ENCODE measurements around the gene PRPF19.

Gene PRPF19

GRCh38 chr11:60924110-60924905, 17.9 kb upstream of the PRPF19 start, which contains the start of gene TMEM132A:
Gene TMEM132A, plus strand, starts transcription at chr11:60924460. Its CDS starts 174 bp downstream, at chr11:60924634.
- ATAC-seq (replicated peaks) (peak; percentile 48 to 49), DNase-seq (no peak)
- Mint-ChIP-seq H3K4me3 (peak within 1 kb of the TSS; percentile 71 to 81), H3K4me1 (peaks cover 27 to 59% of the 10 kb centered on the region in 2 donors), H3K9me3 (no peaks in the 10 kb centered on the region), H3K36me3 (peaks cover 40 to 41% of the 10 kb centered on the region in 2 donors), H3K27ac (peak within 1 kb of the TSS; percentile 25), H3K27me3 (peaks cover 9 to 11% of the 10 kb centered on the region in 2 donors)

- peaks cover 9 to 11% of the 10 kb centered on the region in 2 donors for H3K27me3 Mint-ChIP-seq
- no peaks in the 10 kb centered on the region for H3K9me3 Mint-ChIP-seq
- peak in 1 of 2 donors; percentile 3 for ATAC-seq (replicated peaks)
- H3K4me1 Mint-ChIP-seq: peaks cover 27 to 62% of the 10 kb centered on the region in 2 donors
- peaks cover 41 to 42% of the 10 kb centered on the region in 2 donors for H3K36me3 Mint-ChIP-seq
- no peak overlapping the region for H3K27ac Mint-ChIP-seq
- peak overlapping the region; percentile 67 to 81 for H3K4me3 Mint-ChIP-seq
- no peak for DNase-seq
Observed at GRCh38 chr11:60923800-60924109, 17.4 kb upstream of the PRPF19 start.

GRCh38 chr11:60923326-60923725, 16.9 kb upstream of the PRPF19 start:
- DNase-seq: no peak
- H3K27me3 Mint-ChIP-seq: peaks cover 9 to 11% of the 10 kb centered on the region in 2 donors

GRCh38 chr11:60922906-60923305, 16.5 kb upstream of the PRPF19 start:
- no peak for DNase-seq
- Mint-ChIP-seq H3K27me3 (peaks cover 9 to 11% of the 10 kb centered on the region in 2 donors), H3K9me3 (no peaks in the 10 kb centered on the region), H3K4me1 (peaks cover 29 to 70% of the 10 kb centered on the region in 2 donors), H3K36me3 (peaks cover 41 to 42% of the 10 kb centered on the region in 2 donors), H3K4me3 (no peak overlapping the region), H3K27ac (no peak overlapping the region)
- no peak for ATAC-seq (replicated peaks)

More at GRCh38 chr11:60923326-60923725, 16.9 kb upstream of the PRPF19 start:
- no peaks in the 10 kb centered on the region for H3K9me3 Mint-ChIP-seq
- peak overlapping the region; percentile 29 to 46 for H3K4me3 Mint-ChIP-seq
- H3K36me3 Mint-ChIP-seq: peaks cover 41 to 42% of the 10 kb centered on the region in 2 donors
- H3K27ac Mint-ChIP-seq: peak overlapping the region; percentile 5
- no peak for ATAC-seq (replicated peaks)
- peaks cover 28 to 67% of the 10 kb centered on the region in 2 donors for H3K4me1 Mint-ChIP-seq

- H3K4me3 Mint-ChIP-seq: no peak overlapping the region
- H3K36me3 Mint-ChIP-seq: peaks cover 43 to 47% of the 10 kb centered on the region in 2 donors
- H3K9me3 Mint-ChIP-seq: no peaks in the 10 kb centered on the region
- no peak overlapping the region for H3K27ac Mint-ChIP-seq
- no peak for DNase-seq
- H3K27me3 Mint-ChIP-seq: peaks cover 9 to 11% of the 10 kb centered on the region in 2 donors
- no peak for ATAC-seq (replicated peaks)
- peaks cover 32 to 69% of the 10 kb centered on the region in 2 donors for H3K4me1 Mint-ChIP-seq
Observed at GRCh38 chr11:60921777-60922335, 15.5 kb upstream of the PRPF19 start.

DNA sequence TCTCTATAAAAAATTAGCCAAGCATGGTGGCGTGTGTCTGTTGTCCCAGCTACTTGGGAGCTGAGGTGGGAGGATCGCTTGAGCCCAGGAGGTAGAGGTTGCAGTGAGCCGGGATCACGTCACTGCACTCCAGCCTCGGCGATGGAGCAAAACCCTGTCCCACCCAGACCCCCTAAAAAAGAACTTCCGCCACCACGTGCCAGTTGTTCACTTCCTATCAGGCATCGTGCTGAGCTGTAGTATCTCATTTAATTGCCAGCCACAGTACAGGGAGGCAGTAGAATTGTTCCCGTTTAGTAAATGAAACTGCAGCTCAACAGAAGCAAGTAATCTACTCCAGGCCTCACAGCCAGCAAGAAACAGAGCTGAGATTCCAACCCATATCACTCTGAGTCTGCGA, 14.9 kb upstream of the PRPF19 start:
- Mint-ChIP-seq H3K9me3 (no peaks in the 10 kb centered on the region), H3K4me1 (peaks cover 35 to 70% of the 10 kb centered on the region in 2 donors), H3K27me3 (peaks cover 9 to 11% of the 10 kb centered on the region in 2 donors), H3K36me3 (peaks cover 44 to 47% of the 10 kb centered on the region in 2 donors), H3K4me3 (no peak overlapping the region), H3K27ac (no peak overlapping the region)
- ATAC-seq (replicated peaks): no peak
- no peak for DNase-seq

- Mint-ChIP-seq H3K27me3 (peaks cover 4 to 6% of the 10 kb centered on the region in 2 donors), H3K9me3 (no peaks in the 10 kb centered on the region), H3K4me3 (no peak overlapping the region), H3K36me3 (peaks cover 46 to 51% of the 10 kb centered on the region in 2 donors), H3K27ac (no peak overlapping the region), H3K4me1 (peaks cover 36 to 72% of the 10 kb centered on the region in 2 donors)
- ATAC-seq (replicated peaks): no peak
- DNase-seq: no peak
Observed at GRCh38 chr11:60919956-60920355, 13.6 kb upstream of the PRPF19 start.

- DNase-seq (no peak), ATAC-seq (replicated peaks) (peak; percentile 31 to 33)
- Mint-ChIP-seq H3K4me1 (peaks cover 36 to 72% of the 10 kb centered on the region in 2 donors), H3K4me3 (peak overlapping the region; percentile 18 to 51), H3K27ac (peak overlapping the region; percentile 16), H3K9me3 (no peaks in the 10 kb centered on the region), H3K36me3 (peaks cover 46 to 51% of the 10 kb centered on the region in 2 donors), H3K27me3 (peaks cover 4 to 6% of the 10 kb centered on the region in 2 donors)
Observed at GRCh38 chr11:60919320-60919719, 12.9 kb upstream of the PRPF19 start.

DNA sequence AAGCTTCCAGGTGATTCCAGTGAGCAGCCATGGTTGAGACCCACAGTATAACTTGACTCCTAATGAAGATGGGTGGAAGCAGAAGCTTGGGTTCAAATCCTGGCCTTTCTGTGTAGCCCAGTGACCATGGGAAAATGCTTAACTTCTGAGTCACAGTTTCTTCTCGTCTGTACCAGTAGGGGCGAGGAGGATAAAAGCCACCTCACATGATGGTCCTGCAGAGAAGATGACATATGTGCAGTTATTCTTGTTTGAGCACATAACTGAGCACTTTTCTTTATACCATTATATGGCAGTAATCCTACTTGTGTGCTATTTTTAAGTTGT, 12.5 kb upstream of the PRPF19 start:
- Mint-ChIP-seq H3K36me3 (peaks cover 46 to 51% of the 10 kb centered on the region in 2 donors), H3K27ac (no peak overlapping the region), H3K4me3 (no peak overlapping the region), H3K9me3 (no peaks in the 10 kb centered on the region), H3K27me3 (peaks cover 4 to 6% of the 10 kb centered on the region in 2 donors), H3K4me1 (peaks cover 34 to 74% of the 10 kb centered on the region in 2 donors)
- ATAC-seq (replicated peaks): no peak
- DNase-seq: no peak

GRCh38 chr11:60918251-60918938, 12.0 kb upstream of the PRPF19 start:
- DNase-seq (no peak), ATAC-seq (replicated peaks) (no peak)
- H3K27me3 Mint-ChIP-seq: peaks cover 3 to 4% of the 10 kb centered on the region in 2 donors
- H3K36me3 Mint-ChIP-seq: peaks cover 44 to 50% of the 10 kb centered on the region in 2 donors
- H3K27ac Mint-ChIP-seq: no peak overlapping the region
- H3K4me1 Mint-ChIP-seq: peaks cover 34 to 74% of the 10 kb centered on the region in 2 donors
- H3K9me3 Mint-ChIP-seq: no peaks in the 10 kb centered on the region
- H3K4me3 Mint-ChIP-seq: no peak overlapping the region

- Mint-ChIP-seq H3K4me1 (peaks cover 40 to 81% of the 10 kb centered on the region in 2 donors), H3K27ac (peak overlapping the region; percentile 22), H3K36me3 (peaks cover 35 to 40% of the 10 kb centered on the region in 2 donors), H3K4me3 (peak overlapping the region in 1 of 2 donors; percentile 11), H3K9me3 (no peaks in the 10 kb centered on the region), H3K27me3 (no peaks in the 10 kb centered on the region)
- no peak for DNase-seq
- ATAC-seq (replicated peaks): no peak
Observed at GRCh38 chr11:60917267-60917666, 10.9 kb upstream of the PRPF19 start.

GRCh38 chr11:60916669-60917206, 10.4 kb upstream of the PRPF19 start:
- no peak overlapping the region for H3K27ac Mint-ChIP-seq
- peak overlapping the region; percentile 11 to 22 for H3K4me3 Mint-ChIP-seq
- H3K27me3 Mint-ChIP-seq: no peaks in the 10 kb centered on the region
- ATAC-seq (replicated peaks) (no peak), DNase-seq (no peak)
- H3K4me1 Mint-ChIP-seq: peaks cover 45 to 87% of the 10 kb centered on the region in 2 donors
- H3K36me3 Mint-ChIP-seq: peaks cover 30 to 35% of the 10 kb centered on the region in 2 donors
- H3K9me3 Mint-ChIP-seq: no peaks in the 10 kb centered on the region

DNA sequence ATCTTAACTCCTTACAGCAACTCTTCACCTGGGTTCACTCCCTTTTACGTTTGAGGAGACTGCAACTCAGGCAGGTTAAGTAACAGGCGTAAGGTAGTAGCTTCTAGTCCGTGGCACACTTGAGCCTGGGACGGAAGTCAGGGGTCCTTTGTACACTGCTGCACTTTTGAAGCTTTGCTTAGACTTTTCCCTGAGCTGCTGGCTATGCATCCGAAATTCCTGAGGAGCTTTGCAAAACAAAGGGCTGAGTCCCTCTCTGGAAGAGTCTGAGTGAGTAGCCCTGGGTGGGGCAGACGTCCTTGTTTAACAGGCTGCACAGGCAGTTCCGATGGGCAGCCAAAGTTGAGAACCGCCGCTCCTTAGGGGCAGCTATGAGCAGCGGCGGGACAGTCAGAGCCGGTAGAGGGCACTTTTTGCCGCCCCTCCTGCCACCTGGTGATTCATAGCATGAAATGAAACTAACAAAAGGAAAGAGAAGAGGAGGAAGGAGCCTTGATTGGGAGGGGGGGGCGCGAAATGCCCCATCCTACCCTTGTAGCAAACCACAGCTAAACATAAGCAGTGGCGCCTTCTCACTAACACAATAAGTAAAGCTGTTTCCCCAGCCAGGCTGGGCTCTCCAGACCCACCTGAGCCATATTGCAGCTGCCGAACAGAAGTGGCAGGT, 9.0 kb upstream of the PRPF19 start:
- H3K9me3 Mint-ChIP-seq: peaks cover 4 to 5% of the 10 kb centered on the region in 2 donors
- peak overlapping the region; percentile 85 to 100 for H3K4me3 Mint-ChIP-seq
- DNase-seq (peak; percentile 78), ATAC-seq (replicated peaks) (peak; percentile 61 to 67)
- H3K27ac Mint-ChIP-seq: peak overlapping the region; percentile 93
- no peaks in the 10 kb centered on the region for H3K27me3 Mint-ChIP-seq
- peaks cover 53 to 94% of the 10 kb centered on the region in 2 donors for H3K4me1 Mint-ChIP-seq
- peaks cover 17 to 21% of the 10 kb centered on the region in 2 donors for H3K36me3 Mint-ChIP-seq
